Heart left ventricle (tissue), 13 donors: ENCODE results near the gene PAK1.

ENCODE experiments used
- CTCF ChIP-seq, 12 donors: fragments of 200-600 bp; sonication (generic) in 4 of 12; IDR thresholded peaks; one replicate each; pipeline versions ENCODE4 v1.5.0 to v1.8.0; 2018 to 2022; ENCODE audit warnings: antibody characterized with exemption in 12 of 12, mild to moderate bottlenecking in 5 of 12
- POLR2A ChIP-seq, 2 donors: fragments of 450-650 bp; IDR thresholded peaks; one replicate each; pipeline ENCODE4 v1.6.1; 2017; ENCODE audit warnings: antibody characterized with exemption in 2 of 2, mild to moderate bottlenecking in 2 of 2, moderate library complexity in 2 of 2
- donor health status: ischemic (EF 13 %, LVEDD 7.1; RV severe dilation, severe dysfunction).
- donor health status: DM: no; HTN: yes; CAD: no.
- donor health status: DM: no; HTN: no; CAD: no.
- donor health status: ischemic (EF 25% LVEDD 6.9; RV normal size, moderate dysfunction).
- donor health status: ischemic (EF 25% LVEDD 5.7; RV mildly dilated, moderate dysfunction).
- donor health status: ischemic (EF 35%, LVEDD 5.7; RV mildly dilated, moderate dysfunction).
- donor health status: nonischemic (EF 11% LVEDD 7.7; RV severe dilation, severe dysfunction).
- donor health status: DM: yes; HTN: yes; CAD: no.
- donor health status: PGD.
- donor health status: ischemic (EF 29% LVEDD 5.4; RV normal size, mild dysfunction).
- donor health status: nonischemic (EF 23%, LVEDD 6.1; RV moderate dilation, normal function).

DNA sequence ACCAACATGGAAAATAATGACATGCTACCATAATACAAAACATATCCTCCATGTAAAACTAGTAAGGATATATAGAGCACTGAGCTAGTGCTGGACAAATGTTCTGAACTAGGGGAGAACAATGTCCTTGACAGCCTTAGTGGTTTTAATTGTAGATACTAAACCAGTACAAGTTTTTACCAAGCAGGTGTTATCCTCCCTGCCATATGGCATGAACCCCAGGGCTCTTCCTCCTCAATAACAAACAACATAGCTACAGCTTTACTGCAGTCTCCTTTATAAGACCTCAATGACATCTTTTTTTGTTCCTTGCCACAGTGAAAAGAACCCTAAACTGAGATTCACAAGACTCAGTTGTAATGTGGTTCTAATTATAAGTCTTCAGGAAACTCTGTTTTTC lies 102.2 kb downstream of the PAK1 start:
- TF ChIP-seq POLR2A (IDR thresholded peaks at IDR 0.05) (no peak), CTCF (IDR thresholded peaks at IDR 0.05) (no peak)
